Left forelimb (tissue), 1 donor: ENCODE measurements around the gene ZNF521.

Source experiments
- DNase-seq: peaks from one replicate; pipeline ENCODE4 v3.0.0-alpha.2; 2018; ENCODE audit warnings: low spot score

Gene ZNF521

DNA sequence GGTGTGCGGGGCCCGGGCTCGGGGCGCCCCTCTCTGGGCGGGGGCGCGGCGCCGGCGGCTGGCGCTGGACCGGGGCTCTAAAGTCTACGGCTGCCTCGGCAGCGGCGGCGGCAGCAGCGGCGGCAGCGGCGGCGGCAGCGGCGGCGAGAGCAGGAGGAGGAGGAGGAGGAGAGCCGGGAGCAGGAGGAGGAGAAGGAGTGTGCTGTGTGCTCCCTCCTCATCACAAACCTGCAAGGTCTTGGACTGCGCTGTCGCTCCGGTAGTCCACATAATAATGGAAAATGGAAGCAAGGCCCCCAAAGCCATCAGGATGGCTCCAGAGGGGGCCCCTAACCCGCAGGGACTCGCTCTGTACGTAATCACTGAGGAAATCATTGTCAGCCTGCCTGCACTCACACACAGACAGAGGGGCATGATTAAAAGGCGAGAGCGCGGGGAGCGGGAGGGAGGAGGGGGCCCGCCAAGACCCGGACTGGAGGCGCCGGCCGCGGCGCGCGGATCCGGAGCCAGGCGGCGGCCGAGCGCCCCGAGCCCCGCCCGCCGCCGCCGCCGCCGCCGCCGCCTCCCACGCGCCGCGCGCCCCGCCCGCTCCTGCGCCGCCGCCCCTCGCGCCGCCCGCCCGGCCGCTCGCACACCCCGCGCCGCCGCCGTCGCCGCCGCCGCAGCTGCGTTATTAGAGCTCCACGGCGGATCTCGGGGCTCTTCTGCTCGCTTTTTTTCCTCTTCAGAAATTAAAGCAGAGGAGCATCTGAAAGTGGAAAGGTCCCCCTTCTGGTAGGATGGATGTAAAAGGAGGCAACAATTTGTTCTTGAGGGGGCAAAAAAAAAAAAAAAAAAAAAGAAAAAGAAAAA lies at the start of gene ZNF521:
ZNF521 (minus strand) TSS at position 390 of the 852 bp plus-strand sequence. CDS start 1,220 bp downstream, outside the sequence.
- DNase-seq = peak; percentile 93

DNA sequence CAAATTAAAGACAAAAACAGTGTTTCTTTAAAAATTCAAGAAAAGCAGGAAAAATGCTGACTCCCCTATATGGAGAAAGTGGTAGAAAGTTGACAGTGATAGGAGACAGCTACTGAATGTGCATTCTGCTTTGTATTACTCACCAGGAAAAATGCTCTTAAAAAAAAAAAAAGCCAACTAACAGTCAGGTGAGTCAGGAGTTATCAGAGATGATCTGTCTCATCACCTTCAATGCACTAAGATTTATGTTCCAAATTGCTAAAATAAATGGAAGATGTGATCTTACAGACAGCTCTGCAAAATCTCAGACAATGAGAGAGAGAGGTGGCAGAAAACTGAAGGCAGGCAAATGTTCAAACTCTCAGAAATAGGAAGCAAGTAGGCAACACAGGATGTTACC lies 47.6 kb upstream of the ZNF521 start:
- DNase-seq = no peak

DNA sequence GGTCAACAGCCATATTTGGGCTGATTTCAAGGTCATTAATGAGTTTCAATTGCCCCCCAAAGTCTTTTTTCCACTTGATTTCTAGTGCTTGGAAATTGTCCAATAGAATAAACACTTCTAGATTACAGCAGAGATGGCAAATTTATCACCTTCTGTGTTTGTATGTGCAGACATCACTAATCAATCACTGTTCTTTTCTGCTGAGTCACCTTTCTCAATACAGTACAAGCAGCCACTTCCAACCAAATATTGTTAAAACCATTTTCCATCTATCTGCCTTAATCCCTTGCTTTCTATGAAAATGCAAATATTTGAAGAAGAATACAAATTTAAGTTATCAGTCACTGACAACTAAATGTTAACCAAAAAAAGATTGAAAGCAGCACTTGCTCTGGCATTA lies 40.2 kb upstream of the ZNF521 start:
- DNase-seq = no peak

DNA sequence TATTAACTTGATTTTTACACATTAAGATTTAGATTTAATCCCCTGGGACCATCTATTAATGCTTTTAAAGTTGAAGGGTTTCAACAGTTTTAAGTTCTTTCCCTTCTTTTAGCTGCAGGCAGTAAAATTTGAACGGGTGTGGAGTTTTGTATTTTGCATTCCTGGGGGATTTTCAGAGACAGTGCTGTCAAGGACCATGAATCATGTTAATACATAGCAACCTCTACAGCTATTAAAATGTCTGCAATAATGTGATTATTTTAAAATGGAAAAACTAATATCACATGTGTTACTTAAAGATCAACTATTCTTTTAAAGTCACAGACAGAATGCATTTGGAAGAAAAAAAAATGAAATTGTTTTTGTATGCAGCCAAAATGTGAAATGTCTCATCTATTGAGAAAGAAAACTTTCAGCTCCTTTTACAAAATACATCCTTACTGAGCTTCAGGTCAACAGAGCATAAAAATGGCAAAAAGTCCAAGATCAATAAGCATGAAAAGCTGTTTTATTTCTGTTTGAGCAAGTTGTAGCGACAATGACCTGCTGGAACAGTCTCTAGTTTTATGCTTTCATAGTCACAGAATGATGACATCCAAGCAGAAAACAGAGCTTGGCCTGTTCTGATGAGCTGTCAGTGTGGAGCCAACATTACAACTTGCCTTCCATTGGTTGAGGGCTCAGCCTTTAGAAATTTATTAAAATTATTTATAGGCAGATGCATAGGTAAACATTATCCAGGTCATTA lies 21.6 kb upstream of the ZNF521 start:
- DNase-seq = no peak

DNA sequence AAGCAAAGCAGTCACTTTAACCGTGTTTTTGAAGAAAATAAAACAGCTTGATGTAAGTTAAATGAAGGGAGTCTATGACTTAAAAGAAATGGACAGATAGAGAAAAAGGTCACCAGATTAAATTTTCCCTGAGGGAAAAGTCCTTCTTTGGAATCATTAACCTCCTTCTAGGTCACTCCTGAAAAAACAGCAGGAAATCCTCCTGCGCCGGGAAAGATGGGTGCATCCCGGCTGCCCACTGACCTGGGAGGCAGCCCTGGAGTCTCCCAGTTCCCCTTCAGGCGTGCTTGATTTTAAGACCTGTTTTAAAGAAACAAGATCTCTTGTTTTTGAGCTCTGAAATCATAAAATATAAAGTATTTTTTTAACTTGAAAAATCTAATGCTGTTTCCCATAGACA lies 18.4 kb upstream of the ZNF521 start:
- DNase-seq = no peak

DNA sequence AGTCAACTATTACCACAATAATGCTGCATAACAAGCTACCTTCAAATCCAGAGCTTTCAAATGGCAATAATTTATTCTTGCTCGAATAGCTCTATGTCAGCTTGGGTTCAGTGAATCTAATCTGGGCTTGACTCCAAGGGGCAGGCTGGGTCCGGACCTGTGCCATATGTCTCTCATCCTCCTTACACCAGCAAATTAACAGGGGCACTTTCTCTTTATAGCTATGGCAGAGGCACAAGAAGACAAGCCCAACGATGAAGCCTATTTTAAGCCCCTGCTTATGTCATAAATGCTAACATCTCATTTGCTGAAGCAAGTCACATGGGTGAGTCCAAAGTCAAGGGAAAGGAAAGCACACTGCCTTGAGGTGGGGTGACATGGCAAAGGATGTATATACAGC lies 13.3 kb upstream of the ZNF521 start:
- no peak for DNase-seq

DNA sequence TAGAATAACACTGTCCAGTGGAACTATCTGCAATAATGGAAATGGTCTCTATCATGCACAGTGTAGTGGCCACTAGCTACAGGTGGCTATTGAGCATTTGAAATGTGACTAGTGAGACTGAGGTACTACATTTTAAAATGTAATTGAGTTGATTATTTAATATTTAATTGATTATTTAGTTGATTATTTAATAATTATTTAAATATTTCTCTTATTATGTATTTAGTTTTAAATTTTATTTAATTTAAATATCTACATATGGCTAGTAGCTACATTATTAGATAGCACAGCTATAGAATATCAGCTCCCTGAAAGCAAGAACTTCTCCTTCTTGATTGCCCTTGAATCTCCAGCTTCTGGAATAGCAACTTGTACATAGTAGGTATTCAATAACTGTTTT lies 12.8 kb upstream of the ZNF521 start:
- no peak for DNase-seq

DNA sequence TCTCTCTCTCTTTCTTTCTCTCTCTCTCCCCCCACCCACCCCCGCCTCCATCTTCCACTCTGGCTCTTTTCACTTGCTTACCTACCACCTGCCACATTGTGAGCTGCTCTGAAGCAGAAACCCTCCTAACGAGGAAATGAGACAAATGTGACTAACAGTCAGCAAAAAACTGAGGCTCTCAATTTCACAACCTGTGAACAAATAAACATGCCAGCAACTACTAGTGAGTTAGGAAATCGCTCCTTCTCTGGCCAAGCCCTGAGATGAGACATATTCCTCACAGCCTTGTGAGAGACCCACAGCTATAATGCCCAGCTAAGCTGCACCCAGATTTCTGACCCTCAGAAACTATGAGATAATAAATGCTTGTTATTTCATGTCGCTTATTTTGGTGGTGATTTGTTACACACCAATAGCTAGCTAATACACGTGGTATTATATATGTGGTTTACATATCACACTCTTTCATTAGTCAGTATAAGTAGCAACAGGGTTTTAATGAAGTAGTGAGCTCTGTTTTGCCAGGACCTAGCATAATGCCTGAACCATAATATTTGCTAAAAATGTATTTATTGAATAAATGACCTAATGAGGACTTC lies 8.4 kb upstream of the ZNF521 start:
- DNase-seq = no peak

DNA sequence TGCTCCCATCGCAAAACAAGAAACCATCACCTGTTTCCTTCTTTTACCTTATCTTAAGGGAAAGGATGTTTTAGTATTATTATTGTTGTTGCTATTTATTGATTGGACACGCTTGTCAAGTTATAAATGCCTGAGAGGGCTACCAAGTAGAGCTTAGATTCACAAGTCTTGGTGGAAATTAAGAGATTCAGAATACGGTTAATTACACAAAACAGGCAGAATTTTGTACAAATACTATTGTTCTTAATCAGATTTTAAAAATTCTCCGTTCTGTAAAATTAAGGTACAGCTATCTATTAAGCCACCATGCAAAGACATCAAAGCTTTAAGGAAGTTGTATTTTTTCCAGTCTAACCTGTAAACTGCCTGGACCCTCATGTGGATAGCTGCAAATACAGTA lies 1.1 kb upstream of the ZNF521 start:
- DNase-seq = no peak

DNA sequence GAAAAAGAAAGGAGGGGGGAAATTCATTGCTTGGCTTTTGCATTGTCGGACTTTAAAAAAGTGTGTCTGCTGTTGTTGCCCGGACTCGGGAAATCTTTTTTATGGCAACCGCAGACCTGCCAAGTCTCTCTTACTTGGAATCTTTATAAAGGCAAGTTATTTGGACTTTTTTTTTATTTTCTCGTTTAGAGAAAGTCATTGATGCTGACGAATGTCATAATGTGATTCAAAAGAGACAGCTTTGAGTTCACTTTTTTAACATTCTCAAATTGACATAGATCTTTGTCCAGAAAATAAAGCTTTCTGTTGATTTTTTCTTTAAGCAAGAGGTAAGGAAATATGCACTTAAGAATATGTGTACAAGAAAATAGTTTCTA lies 651 bp upstream of the ZNF521 start:
- no peak for DNase-seq

DNA sequence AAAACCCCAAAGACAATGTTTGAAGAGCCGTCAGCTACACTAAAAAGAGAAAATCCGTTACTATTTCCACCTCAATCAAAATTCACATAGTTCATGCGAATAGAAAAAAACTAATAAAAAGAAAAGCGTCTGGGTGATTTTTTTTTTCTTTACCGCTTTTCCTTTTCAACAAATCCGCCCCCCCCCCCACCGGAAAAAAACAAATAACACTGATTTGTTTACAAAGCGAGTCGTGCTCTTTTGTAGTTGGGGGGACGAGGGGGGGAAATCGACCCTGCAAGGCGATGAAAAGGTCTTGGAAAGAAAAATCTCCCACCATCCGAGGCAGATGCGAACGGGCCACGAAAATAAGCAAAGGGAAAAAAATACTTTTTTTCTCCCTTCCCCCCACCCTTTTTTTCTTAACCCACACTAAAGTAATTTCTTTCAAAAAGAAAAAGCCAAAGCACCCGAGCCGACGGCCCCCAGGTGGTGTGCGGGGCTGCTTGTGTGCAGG lies 638 bp downstream of the ZNF521 start:
- DNase-seq = no peak

DNA sequence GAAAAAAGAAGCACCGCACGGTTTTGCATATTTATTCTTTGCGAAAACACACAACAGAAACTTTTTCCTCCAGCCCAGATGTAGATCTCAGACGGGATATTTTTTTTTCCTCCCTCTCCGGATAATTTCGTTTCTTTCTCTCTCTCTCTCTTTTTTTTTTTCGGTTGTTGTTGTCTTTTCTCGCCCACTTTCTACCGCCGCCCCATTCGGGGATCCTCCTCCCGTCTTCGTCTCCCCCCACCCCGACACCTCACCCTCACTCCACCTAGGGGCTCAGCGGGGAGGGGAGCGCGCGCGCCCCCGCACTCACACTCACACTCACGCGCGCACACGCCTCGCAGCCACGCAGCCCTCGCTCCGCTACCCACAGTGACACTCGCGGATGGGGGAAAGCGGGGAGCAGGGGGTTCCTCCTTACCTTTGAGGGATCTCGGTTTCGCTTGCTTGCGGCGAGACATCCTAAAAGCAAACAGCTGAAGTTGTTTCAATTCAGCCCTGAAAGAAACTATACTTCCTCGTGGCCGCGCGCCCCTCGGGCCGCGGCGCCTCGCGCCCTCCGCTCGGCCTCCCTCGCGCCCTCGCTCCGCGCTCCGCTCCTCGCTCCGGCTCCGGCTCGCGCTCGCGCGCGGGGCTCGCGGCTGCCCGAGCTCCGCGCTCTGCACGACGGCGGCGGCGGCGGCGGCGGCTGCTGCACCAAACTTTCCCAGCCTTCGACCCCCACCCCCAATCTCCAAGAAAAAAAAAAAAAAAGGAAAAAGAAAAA lies 1.3 kb downstream of the ZNF521 start:
- DNase-seq = peak; percentile 85

DNA sequence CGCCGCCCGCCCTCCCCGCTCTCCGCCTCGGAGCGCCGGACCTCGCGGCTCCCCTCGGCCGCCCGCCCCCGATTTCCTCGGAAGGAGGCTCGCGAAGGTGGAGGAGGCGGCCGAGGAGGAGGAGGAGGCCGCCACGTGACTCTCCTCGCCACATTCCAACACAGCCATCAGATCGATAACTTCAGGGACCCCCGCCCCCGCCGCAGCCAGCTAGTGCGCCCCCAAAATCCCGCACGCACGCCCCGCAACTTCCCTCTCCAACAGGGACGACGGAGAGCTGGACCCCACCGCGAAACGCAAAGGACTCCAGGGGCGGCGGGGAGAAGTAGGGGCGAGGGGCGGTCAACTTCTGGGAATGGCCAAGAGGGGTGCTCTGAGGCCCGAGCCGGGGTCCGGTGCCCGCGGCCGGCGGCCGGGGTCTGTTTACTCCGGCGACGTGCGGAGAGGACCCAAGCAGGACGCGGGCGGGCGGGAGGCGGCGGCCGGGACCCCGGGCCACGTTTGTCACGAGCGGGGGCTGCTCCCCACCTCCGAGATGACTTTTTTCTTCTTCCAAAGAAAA lies 2.0 kb downstream of the ZNF521 start:
- DNase-seq = peak; percentile 73

DNA sequence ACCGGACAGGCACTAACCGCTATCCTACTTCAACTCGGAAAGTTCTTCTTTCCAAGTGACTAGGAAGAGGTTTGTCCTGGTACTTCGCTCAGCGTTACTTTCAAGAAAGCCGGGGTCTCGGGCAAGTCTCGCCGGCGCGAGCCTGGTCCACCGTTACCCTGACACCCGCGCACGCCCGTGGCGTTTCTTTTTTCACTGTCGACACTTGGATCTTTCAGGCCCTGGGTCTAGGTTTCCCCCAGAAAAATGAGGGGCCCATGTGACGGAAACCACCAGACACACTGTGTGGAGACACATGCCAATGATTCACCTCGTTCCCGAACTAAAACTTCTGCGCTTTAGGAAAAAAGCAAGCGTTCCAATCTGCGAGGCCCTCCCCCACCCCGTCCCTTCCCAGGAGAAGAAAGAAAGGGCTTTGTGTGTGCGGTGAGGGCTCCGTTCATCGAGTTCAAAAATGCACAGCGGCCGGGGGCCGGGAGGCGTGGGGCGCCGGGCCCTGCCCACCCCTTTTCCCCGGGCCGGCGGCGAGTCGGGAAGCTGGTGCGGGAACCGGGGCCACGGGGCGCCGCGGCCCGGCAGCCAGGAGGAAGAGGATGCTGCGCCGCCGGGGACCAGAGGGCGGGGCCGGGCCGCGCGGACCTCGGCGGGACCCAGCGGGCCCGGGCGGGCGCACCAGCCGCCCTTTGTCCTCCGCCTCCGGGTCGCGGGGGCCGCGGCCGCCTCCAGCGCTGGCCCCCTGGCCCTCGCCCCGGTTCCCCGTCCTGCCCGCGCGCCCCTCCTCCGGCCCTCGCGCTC lies 2.6 kb downstream of the ZNF521 start:
- peak; percentile 83 for DNase-seq

DNA sequence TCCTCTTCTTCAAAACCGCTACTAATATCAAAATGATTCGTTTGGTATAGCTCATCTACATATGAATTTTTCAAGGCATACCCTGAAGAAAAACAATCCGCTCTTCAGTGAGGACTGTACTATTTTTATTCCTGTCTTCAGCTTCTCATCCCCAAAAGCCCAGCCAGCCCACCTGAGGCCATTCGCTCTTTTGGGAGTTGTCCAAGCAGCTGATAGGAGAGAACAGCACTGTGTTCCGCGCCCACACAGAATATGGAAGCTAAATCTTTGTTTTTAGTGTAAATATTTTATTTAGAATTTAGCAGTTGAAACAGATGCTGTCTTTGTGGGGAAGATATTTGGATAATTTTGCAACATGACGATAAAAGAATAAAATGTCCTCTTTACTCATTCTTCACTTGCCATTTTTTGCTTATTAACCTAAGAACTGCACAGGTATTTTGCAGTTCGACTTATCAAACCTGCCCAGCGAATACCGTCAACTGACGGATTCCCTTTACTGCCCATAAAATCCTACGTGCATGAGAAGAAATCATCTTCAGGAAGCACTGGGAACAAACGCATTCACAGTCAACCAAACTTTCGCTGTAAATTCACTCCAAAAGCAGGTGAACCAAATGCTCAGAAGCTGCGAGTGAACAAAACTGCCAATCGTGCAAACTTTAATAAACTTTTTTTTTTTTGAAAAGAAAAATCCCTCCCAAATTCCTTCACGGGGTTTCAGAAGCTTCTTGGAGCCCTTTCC lies 3.4 kb downstream of the ZNF521 start:
- DNase-seq = no peak

DNA sequence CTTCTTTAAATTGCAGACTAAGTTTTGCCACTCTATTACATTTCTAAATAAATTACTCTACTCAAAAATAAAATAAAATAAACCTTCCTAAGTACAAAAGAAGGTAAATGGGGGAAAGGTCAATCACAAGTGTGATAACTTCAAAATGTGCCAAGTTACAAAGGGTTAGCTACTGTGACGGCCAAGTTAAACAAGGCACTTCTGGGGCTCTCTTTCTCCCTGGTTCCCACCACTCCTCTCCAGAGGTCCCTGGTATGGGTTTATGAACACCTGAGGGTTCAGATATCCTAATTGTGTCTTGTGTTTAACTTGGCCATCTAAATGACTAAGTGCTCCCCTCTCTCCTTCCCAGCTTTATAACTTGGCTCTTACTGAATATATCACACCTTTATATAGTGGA lies 5.4 kb downstream of the ZNF521 start:
- DNase-seq = no peak

DNA sequence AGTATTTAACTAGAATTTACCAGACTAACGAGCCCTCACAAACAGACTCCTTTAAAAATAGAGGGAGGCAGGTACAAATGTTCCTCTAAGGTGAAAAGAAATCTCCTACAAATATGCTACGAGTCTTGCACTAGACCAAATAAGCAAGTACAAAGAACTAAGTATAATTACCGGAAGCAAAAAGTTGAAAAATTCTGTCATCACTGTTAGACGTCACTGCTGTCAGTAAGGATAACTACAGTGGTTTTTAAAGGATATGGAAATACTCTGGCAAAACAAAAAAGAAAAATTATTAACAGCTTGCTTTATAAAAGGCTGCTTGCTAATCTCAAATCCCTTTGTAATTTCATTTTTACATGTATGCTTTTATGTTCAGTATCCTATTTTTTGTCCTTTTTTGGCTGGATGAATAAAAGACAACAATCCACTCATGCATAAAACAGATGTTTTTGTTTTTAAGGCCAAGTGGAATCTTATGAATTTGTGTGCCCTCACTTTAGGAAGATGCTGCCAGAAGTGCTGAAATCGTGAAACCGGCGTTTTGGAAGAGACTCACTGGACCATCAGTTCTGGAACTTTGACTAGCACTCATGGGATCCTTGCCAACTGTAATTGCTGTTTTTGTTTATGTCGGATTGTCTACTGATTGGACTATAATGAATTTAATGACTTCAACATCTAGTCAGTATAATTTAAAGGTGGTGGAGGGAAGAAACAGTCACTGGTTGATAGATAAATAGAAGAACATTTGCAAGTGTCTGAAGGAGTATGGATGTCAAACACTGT lies 6.7 kb downstream of the ZNF521 start:
- no peak for DNase-seq

DNA sequence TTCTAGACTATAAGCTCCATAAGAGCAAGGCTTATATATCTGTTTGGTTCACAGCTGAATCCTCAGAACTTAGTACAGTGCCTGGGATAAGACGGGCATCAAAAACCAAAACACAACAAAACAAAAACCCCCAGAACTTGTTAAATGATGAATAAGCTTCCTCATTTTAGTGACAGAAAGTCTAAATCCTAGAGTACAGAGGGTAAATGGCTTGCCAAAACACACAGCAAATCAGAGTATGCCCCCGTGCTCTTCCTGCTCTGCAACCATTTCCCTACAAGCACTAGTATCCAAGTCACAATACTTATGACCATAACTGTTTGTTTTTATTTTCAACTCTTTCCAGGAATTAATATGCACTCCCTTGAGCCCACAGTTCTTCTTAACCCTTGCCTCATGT lies 10.1 kb downstream of the ZNF521 start:
- no peak for DNase-seq

DNA sequence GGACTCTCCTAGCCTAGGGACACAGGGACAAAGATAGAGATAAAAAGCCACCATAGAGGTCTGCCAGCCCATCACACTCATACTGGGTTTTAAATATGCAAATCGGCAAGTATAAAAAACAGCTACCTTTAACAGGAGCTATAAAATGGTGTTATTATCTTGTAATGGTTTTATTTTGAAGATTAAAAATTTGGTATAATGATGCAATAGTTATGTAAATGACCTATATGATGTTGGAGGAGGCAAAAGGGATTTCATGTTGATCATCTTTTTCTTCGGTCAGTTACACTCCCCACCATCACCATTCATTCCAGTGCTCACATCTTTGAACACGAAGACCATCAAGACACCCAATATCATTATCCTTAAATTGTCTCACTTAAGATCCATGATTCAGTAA lies 11.2 kb downstream of the ZNF521 start:
- no peak for DNase-seq
